BJ (cell line): Measurements from ENCODE around the gene B3GLCT. TPM values are rescaled to one million over a fixed set of nuclear protein-coding genes. Genes with fewer than 3 reads are reported as not detected.

Source experiments
- CTCF ChIA-PET: fragments of 350-600 bp; formaldehyde crosslinking; extraction: SDS; loops from one replicate; lab custom pipeline; 2021; ENCODE audit warnings: antibody characterized with exemption, inconsistent platforms; lab: Yijun Ruan, JAX
- POLR2A ChIA-PET: fragments of 300-600 bp; sonication (Branson Sonifier 250); formaldehyde crosslinking; extraction: SDS; loops from one replicate; lab custom pipeline; 2021; ENCODE audit warnings: antibody characterized with exemption; lab: Charles Lee
- DNase-seq: peaks from one replicate; pipeline ENCODE4 v3.0.0-alpha.2; 2011; ENCODE audit warnings: low read depth
- H3K27me3 ChIP-seq: 2 replicates; pipeline ENCODE4 v1.6.0; 2011; ENCODE audit warnings: low read length; ENCODE audit not compliant: control insufficient read depth, insufficient read depth
- H3K36me3 ChIP-seq: 2 replicates; pipeline ENCODE4 v1.5.1; 2011; ENCODE audit warnings: low read length; ENCODE audit not compliant: control insufficient read depth, insufficient read depth
- H3K4me3 ChIP-seq: 2 replicates; pipeline ENCODE4 v1.5.1; 2011; ENCODE audit warnings: low read depth, mild to moderate bottlenecking, control low read depth, low read length
- CTCF ChIP-seq: IDR thresholded peaks from 2 replicates; pipeline ENCODE4 v1.5.1; 2011; ENCODE audit warnings: low read depth, mild to moderate bottlenecking, control low read depth, inconsistent platforms, low read length, moderate library complexity; ENCODE audit not compliant: insufficient read depth
- polyA plus RNA-seq: library from polyadenylated mRNA; depleted of rRNA; stranded (reverse); fragments of >200 nt; gene quantifications from 2 replicates; pipeline ENCODE4 v1.2.3, GENCODE V29; 2011; rRNA removed

The B3GLCT gene
- polyA plus RNA-seq, 1 experiment: 3.3 TPM

GRCh38 chr13:31372454-31372853 lies 172.7 kb downstream of the B3GLCT start:
- Histone ChIP-seq H3K36me3 (no peaks in the 10 kb centered on the region), H3K4me3 (no peak overlapping the region), H3K27me3 (no peaks in the 10 kb centered on the region; the same call in 1 of the 2 replicates)
- TF ChIP-seq CTCF: no peak
- no peak for DNase-seq
- CTCF ChIA-PET: no interaction called here
- POLR2A ChIA-PET: no interaction called here

- POLR2A ChIA-PET: no interaction called here
- H3K27me3 ChIP-seq: 0 out of 2 replicates have a peak, but pooled peaks cover 2% of the 10 kb centered on the region
- no peak for DNase-seq
- no peak for TF ChIP-seq CTCF
- no peaks in the 10 kb centered on the region for H3K36me3 ChIP-seq
- CTCF ChIA-PET: no interaction called here
- H3K4me3 ChIP-seq: no peak overlapping the region
These were observed 174.9 kb downstream of the B3GLCT start for GRCh38 chr13:31374682-31375081.

- CTCF ChIA-PET: no interaction called here
- TF ChIP-seq CTCF: no peak
These were observed 178.2 kb downstream of the B3GLCT start for GRCh38 chr13:31377946-31378345.

GRCh38 chr13:31380715-31381114 lies 180.9 kb downstream of the B3GLCT start:
- no peak for TF ChIP-seq CTCF
- H3K27me3 ChIP-seq: peaks cover 2% of the 10 kb centered on the region; the same call in 1 of the 2 replicates
- POLR2A ChIA-PET: no interaction called here
- DNase-seq: no peak
- no peak overlapping the region for H3K4me3 ChIP-seq
- CTCF ChIA-PET: interaction anchor here (0.8 kb wide), 1 partner anchor 9 kb away, joined by 4 read pairs; no protein-coding TSS in a partner anchor
- H3K36me3 ChIP-seq: no peaks in the 10 kb centered on the region

More at GRCh38 chr13:31377946-31378345, 178.2 kb downstream of the B3GLCT start:
- no peak for DNase-seq
- POLR2A ChIA-PET: no interaction called here
- H3K4me3 ChIP-seq: no peak overlapping the region
- peaks cover 2% of the 10 kb centered on the region; the same call in 1 of the 2 replicates for H3K27me3 ChIP-seq
- no peaks in the 10 kb centered on the region for H3K36me3 ChIP-seq

Other genes with a start within 250 kb of the B3GLCT start
- 15.0 and 30.2 TPM in 2 replicates for gene HSPH1, start 38.1 kb upstream of the B3GLCT start, polyA plus RNA-seq